HepG2 (cell line): ENCODE data around the gene WBP1. TPM values are rescaled to one million over a fixed set of nuclear protein-coding genes. Genes with fewer than 3 reads are reported as not detected.

Experiments used
- HOXA9 ChIP-seq: sonication (generic); formaldehyde crosslinking; IDR thresholded peaks from 2 replicates; pipeline ENCODE4 v1.8.1; 2022; ENCODE audit warnings: missing genetic modification reagents, mild to moderate bottlenecking, moderate library complexity, borderline replicate concordance
- KDM1A ChIP-seq: IDR thresholded peaks from 2 replicates; pipeline ENCODE4 v1.6.1; 2016; ENCODE audit warnings: missing compliant biosample characterization
- KMT2B ChIP-seq: IDR thresholded peaks from 2 replicates; pipeline ENCODE4 v1.6.1; 2016; ENCODE audit warnings: missing genetic modification reagents, missing compliant biosample characterization
- NFRKB ChIP-seq: fragments of 450-650 bp; IDR thresholded peaks from 2 replicates; pipeline ENCODE4 v1.6.1; 2017
- PPARG ChIP-seq: conservative IDR thresholded peaks from 2 replicates; pipeline ENCODE4 v1.6.1; 2016; ENCODE audit warnings: missing biosample characterization, missing genetic modification reagents
- RCOR2 ChIP-seq: IDR thresholded peaks from 2 replicates; pipeline ENCODE4 v1.6.1; 2016; ENCODE audit warnings: missing biosample characterization, missing genetic modification reagents
- XRCC5 ChIP-seq: fragments of 200-400 bp; formaldehyde crosslinking; optimal IDR thresholded peaks from 2 replicates; pipeline ENCODE3; 2017; ENCODE audit warnings: mild to moderate bottlenecking, low read length
- ZNF20 ChIP-seq: sonication (generic); formaldehyde crosslinking; IDR thresholded peaks from 2 replicates; pipeline ENCODE4 v1.4.0; 2020; ENCODE audit warnings: mild to moderate bottlenecking, moderate library complexity, missing genetic modification reagents
- ZNF558 ChIP-seq: sonication (generic); formaldehyde crosslinking; IDR thresholded peaks from 2 replicates; pipeline ENCODE4 v1.9.0; 2022; ENCODE audit warnings: mild to moderate bottlenecking, missing genetic modification reagents, borderline replicate concordance
- ZNF772 ChIP-seq: sonication (generic); formaldehyde crosslinking; IDR thresholded peaks from 2 replicates; pipeline ENCODE4 v1.5.0; 2020; ENCODE audit warnings: mild to moderate bottlenecking, missing genetic modification reagents
- polyA plus RNA-seq, 8 experiments: library from polyadenylated mRNA; depleted of rRNA in 3 of 8; stranded (reverse) in 7 of 8; unstranded in 1 of 8; fragments of >200 nt; fragmentation: Illumina TruSeq in 4 of 8; extraction: Trizol in 4 of 8; gene quantifications; 2 replicates each; pipeline versions ENCODE4 v1.2.1 to v1.2.3, GENCODE V29; 2011 to 2016; ENCODE audit warnings: low read depth in 4 of 8, missing spikeins in 1 of 8, mixed read lengths in 1 of 8; ENCODE audit not compliant: insufficient read depth in 1 of 8
- total RNA-seq, 5 experiments: library from RNA; depleted of rRNA; stranded (reverse); fragments of >200 nt; fragmentation: Illumina TruSeq; extraction: Trizol; gene quantifications; 2 replicates each; pipeline ENCODE4 v1.2.3, GENCODE V29; 2016; ENCODE audit warnings: low read depth in 1 of 5
- TF ChIP-seq, protein P1 (sequence below): sonication (generic); formaldehyde crosslinking; IDR thresholded peaks from 2 replicates; pipeline ENCODE4 v1.5.0; 2020; ENCODE audit warnings: mild to moderate bottlenecking, missing genetic modification reagents
- TF ChIP-seq, protein P2 (sequence below): sonication (generic); formaldehyde crosslinking; IDR thresholded peaks from 2 replicates; pipeline ENCODE4 v1.8.0; 2022; ENCODE audit warnings: missing genetic modification reagents, low read depth, mild to moderate bottlenecking, borderline replicate concordance
- TF ChIP-seq, protein P3 (sequence below): sonication (generic); formaldehyde crosslinking; IDR thresholded peaks from 2 replicates; pipeline ENCODE4 v1.5.0; 2020; ENCODE audit warnings: missing genetic modification reagents, mild to moderate bottlenecking, borderline replicate concordance
- TF ChIP-seq, protein P4 (sequence below): sonication (generic); formaldehyde crosslinking; conservative IDR thresholded peaks from 2 replicates; pipeline ENCODE4 v1.8.0; 2022; ENCODE audit warnings: mild to moderate bottlenecking, moderate library complexity, missing genetic modification reagents
- TF ChIP-seq, protein P5 (sequence below): sonication (generic); formaldehyde crosslinking; conservative IDR thresholded peaks from 2 replicates; pipeline ENCODE4 v1.4.0; 2020; ENCODE audit warnings: mild to moderate bottlenecking, missing genetic modification reagents, moderate library complexity
- TF ChIP-seq, protein P6 (sequence below): sonication (generic); formaldehyde crosslinking; IDR thresholded peaks from 2 replicates; pipeline ENCODE4 v1.8.1; 2023; ENCODE audit warnings: mild to moderate bottlenecking, inconsistent platforms, moderate library complexity, missing genetic modification reagents, borderline replicate concordance

The WBP1 gene
- total and polyA plus RNA-seq, 2 of the 13 experiments (the other 11 are each of a cell fraction or from before 2014, with no cell fraction given): 38.8 to 85.7 TPM

DNA sequence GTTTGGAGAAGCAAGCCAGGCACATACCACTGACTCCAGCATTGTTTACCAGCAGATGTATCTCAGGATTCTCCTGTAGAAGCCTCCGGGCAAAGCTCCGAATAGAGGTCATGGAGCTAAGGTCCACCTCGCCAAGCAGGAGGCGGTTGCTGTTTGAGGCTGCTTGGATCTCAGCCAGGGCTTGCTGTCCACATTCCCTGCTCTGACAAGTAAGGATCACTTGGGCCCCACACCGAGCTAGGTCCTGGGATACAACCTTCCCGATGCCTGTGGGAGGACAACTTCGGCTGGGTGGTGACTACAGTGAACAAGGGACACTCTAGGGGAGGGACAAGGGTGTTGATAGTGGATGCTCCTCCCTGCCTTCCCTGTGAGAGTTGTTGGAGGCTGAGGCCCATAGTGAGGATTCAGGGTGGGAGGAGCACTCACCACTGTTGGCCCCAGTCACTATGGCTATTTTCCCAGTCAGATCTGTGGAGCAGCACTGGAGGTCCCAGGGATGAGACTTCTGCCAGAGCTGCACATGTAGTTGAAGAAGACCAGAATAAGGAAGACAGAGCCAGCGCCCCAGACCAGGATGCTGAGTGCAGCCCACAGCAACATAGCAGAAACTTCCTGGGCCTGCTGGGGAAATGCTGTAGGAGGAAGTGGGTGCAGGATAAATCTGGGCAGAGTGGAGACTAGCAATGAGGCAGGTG is 45.1 kb upstream of the WBP1 start (continued):
- TF ChIP-seq RCOR2 (CRISPR knock-in tag): peak; percentile 60; the same call in 1 of the 2 replicates
- TF ChIP-seq XRCC5: peak; percentile 66
- TF ChIP-seq, protein P1, sequence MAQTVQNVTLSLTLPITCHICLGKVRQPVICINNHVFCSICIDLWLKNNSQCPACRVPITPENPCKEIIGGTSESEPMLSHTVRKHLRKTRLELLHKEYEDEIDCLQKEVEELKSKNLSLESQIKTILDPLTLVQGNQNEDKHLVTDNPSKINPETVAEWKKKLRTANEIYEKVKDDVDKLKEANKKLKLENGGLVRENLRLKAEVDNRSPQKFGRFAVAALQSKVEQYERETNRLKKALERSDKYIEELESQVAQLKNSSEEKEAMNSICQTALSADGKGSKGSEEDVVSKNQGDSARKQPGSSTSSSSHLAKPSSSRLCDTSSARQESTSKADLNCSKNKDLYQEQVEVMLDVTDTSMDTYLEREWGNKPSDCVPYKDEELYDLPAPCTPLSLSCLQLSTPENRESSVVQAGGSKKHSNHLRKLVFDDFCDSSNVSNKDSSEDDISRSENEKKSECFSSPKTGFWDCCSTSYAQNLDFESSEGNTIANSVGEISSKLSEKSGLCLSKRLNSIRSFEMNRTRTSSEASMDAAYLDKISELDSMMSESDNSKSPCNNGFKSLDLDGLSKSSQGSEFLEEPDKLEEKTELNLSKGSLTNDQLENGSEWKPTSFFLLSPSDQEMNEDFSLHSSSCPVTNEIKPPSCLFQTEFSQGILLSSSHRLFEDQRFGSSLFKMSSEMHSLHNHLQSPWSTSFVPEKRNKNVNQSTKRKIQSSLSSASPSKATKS: no peak
- TF ChIP-seq ZNF772 (CRISPR knock-in tag): peak; percentile 49; the same call in 1 of the 2 replicates
- TF ChIP-seq, protein P2, sequence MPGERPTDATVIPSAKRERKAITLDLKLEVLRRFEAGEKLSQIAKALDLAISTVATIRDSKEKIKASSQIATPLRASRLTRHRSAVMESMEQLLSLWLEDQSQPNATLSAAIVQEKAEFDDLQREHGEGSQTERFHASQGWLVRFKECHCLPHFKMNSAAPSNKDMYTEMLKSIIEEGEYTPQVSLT (CRISPR knock-in tag): no peak
- TF ChIP-seq KDM1A (CRISPR knock-in tag): 0 out of 2 replicates have a peak, but pooled peaks have one; percentile 11
- no peak for TF ChIP-seq ZNF558
- TF ChIP-seq, protein P3, sequence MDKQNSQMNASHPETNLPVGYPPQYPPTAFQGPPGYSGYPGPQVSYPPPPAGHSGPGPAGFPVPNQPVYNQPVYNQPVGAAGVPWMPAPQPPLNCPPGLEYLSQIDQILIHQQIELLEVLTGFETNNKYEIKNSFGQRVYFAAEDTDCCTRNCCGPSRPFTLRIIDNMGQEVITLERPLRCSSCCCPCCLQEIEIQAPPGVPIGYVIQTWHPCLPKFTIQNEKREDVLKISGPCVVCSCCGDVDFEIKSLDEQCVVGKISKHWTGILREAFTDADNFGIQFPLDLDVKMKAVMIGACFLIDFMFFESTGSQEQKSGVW (CRISPR knock-in tag): no peak
- TF ChIP-seq KMT2B (CRISPR knock-in tag): no peak
- TF ChIP-seq, protein P4, sequence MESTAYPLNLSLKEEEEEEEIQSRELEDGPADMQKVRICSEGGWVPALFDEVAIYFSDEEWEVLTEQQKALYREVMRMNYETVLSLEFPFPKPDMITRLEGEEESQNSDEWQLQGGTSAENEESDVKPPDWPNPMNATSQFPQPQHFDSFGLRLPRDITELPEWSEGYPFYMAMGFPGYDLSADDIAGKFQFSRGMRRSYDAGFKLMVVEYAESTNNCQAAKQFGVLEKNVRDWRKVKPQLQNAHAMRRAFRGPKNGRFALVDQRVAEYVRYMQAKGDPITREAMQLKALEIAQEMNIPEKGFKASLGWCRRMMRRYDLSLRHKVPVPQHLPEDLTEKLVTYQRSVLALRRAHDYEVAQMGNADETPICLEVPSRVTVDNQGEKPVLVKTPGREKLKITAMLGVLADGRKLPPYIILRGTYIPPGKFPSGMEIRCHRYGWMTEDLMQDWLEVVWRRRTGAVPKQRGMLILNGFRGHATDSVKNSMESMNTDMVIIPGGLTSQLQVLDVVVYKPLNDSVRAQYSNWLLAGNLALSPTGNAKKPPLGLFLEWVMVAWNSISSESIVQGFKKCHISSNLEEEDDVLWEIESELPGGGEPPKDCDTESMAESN: no peak; the same call in 1 of the 2 replicates
- TF ChIP-seq HOXA9 (CRISPR knock-in tag): no peak
- TF ChIP-seq PPARG: no peak
- no peak for TF ChIP-seq ZNF20 (CRISPR knock-in tag)
- TF ChIP-seq, protein P5, sequence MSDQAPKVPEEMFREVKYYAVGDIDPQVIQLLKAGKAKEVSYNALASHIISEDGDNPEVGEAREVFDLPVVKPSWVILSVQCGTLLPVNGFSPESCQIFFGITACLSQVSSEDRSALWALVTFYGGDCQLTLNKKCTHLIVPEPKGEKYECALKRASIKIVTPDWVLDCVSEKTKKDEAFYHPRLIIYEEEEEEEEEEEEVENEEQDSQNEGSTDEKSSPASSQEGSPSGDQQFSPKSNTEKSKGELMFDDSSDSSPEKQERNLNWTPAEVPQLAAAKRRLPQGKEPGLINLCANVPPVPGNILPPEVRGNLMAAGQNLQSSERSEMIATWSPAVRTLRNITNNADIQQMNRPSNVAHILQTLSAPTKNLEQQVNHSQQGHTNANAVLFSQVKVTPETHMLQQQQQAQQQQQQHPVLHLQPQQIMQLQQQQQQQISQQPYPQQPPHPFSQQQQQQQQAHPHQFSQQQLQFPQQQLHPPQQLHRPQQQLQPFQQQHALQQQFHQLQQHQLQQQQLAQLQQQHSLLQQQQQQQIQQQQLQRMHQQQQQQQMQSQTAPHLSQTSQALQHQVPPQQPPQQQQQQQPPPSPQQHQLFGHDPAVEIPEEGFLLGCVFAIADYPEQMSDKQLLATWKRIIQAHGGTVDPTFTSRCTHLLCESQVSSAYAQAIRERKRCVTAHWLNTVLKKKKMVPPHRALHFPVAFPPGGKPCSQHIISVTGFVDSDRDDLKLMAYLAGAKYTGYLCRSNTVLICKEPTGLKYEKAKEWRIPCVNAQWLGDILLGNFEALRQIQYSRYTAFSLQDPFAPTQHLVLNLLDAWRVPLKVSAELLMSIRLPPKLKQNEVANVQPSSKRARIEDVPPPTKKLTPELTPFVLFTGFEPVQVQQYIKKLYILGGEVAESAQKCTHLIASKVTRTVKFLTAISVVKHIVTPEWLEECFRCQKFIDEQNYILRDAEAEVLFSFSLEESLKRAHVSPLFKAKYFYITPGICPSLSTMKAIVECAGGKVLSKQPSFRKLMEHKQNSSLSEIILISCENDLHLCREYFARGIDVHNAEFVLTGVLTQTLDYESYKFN (CRISPR knock-in tag): peak; percentile 79
- no peak for TF ChIP-seq NFRKB
- TF ChIP-seq, protein P6, sequence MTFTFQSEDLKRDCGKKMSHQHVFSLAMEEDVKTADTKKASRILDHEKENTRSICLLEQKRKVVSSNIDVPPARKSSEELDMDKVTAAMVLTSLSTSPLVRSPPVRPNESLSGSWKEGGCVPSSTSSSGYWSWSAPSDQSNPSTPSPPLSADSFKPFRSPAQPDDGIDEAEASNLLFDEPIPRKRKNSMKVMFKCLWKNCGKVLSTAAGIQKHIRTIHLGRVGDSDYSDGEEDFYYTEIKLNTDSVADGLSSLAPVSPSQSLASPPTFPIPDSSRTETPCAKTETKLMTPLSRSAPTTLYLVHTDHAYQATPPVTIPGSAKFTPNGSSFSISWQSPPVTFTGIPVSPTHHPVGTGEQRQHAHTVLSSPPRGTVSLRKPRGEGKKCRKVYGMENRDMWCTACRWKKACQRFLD: no peak
